Chondrocyte (in vitro differentiated cells): ENCODE data around the gene RXRA. TPM values are rescaled to one million over a fixed set of nuclear protein-coding genes. Genes with fewer than 3 reads are reported as not detected.

Experiments used
- DNase-seq: peaks from one replicate; pipeline ENCODE4 v3.0.0; 2021; ENCODE audit warnings: mixed read lengths, low spot score
- H3K27ac Mint-ChIP-seq: one replicate; pipeline ENCODE4 v1.8.0; 2021; ENCODE audit warnings: mild to moderate bottlenecking, moderate library complexity, mixed read lengths; ENCODE audit not compliant: unreplicated experiment
- H3K27me3 Mint-ChIP-seq: 2 replicates; pipeline ENCODE4 v1.8.0; 2021; ENCODE audit warnings: low read depth, mixed read lengths
- H3K36me3 Mint-ChIP-seq: 2 replicates; pipeline ENCODE4 v1.8.0; 2021; ENCODE audit warnings: low read depth, mixed read lengths
- H3K4me1 Mint-ChIP-seq: 2 replicates; pipeline ENCODE4 v1.8.0; 2021; ENCODE audit warnings: low read depth, mild to moderate bottlenecking, mixed read lengths
- H3K4me3 Mint-ChIP-seq: one replicate; pipeline ENCODE4 v1.8.0; 2021; ENCODE audit warnings: mild to moderate bottlenecking, moderate library complexity, mixed read lengths; ENCODE audit not compliant: unreplicated experiment
- H3K9me3 Mint-ChIP-seq: 2 replicates; pipeline ENCODE4 v1.8.0; 2021; ENCODE audit warnings: low read depth, mixed read lengths
- total RNA-seq: library from RNA; stranded (reverse); gene quantifications from 3 replicates; pipeline ENCODE4 v1.2.1, GENCODE V29; 2021
- TF ChIP-seq, protein P1 (sequence below): fragments of 200-600 bp; sonication (generic); IDR thresholded peaks from 2 replicates; pipeline ENCODE4 v1.5.0; 2021; ENCODE audit warnings: antibody characterized with exemption, mild to moderate bottlenecking, moderate library complexity

The RXRA gene
- total RNA-seq, 1 donor from 2014 or later = 27.3 TPM

DNA sequence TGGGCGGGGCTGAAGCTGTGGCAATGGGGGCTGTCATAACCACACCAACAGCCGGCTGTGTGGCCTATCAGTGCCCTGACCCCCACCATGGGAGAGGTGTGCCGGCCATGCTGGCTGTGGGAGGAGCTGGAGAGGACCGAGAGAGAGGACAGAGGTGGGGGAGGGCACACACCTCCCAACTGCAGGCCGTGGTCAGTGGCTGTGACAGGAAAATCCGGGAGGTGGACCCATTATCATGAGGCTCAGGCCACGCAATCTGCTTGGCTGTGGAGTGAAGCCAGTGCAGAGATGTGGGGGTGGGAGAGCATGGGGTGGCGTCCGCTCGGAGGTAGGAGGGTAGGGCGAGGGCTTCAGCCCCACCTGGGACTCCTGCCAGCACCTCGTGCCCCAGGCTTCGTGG is 136.1 kb downstream of the RXRA start:
- H3K36me3 Mint-ChIP-seq = no peaks in the 10 kb centered on the region
- TF ChIP-seq, protein P1, sequence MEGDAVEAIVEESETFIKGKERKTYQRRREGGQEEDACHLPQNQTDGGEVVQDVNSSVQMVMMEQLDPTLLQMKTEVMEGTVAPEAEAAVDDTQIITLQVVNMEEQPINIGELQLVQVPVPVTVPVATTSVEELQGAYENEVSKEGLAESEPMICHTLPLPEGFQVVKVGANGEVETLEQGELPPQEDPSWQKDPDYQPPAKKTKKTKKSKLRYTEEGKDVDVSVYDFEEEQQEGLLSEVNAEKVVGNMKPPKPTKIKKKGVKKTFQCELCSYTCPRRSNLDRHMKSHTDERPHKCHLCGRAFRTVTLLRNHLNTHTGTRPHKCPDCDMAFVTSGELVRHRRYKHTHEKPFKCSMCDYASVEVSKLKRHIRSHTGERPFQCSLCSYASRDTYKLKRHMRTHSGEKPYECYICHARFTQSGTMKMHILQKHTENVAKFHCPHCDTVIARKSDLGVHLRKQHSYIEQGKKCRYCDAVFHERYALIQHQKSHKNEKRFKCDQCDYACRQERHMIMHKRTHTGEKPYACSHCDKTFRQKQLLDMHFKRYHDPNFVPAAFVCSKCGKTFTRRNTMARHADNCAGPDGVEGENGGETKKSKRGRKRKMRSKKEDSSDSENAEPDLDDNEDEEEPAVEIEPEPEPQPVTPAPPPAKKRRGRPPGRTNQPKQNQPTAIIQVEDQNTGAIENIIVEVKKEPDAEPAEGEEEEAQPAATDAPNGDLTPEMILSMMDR = no peak
- DNase-seq = no peak
- peak overlapping the region; percentile 27 for H3K27ac Mint-ChIP-seq
- H3K9me3 Mint-ChIP-seq = no peaks in the 10 kb centered on the region
- H3K4me3 Mint-ChIP-seq = no peak overlapping the region
- H3K27me3 Mint-ChIP-seq = no peaks in the 10 kb centered on the region
- peaks cover 21% of the 10 kb centered on the region for H3K4me1 Mint-ChIP-seq

DNA sequence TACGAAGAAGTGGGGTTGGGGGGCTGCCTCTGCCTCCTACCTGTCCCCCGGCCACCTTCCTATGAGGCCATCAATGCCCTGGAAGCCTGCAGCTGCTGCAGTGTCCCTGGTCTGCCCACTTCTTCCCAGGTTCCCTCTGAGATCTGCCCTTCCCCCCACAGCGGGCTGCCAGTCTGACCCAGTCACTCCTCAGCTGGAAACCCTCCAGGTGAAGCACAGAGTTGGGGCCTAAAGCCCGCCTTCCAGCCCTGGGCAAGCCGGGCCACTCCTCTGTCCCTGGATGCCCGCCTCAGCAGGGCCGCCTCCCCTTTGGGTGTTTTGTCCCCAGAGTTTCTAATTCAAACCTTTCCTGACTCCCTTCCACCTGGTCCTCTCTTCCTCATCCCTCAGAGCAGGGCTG is 137.0 kb downstream of the RXRA start:
- no peak for DNase-seq
- Mint-ChIP-seq H3K4me3 (no peak overlapping the region), H3K9me3 (no peaks in the 10 kb centered on the region), H3K27ac (no peak overlapping the region), H3K36me3 (no peaks in the 10 kb centered on the region), H3K27me3 (no peaks in the 10 kb centered on the region), H3K4me1 (peaks cover 13% of the 10 kb centered on the region)
- TF ChIP-seq, protein P1 = no peak

DNA sequence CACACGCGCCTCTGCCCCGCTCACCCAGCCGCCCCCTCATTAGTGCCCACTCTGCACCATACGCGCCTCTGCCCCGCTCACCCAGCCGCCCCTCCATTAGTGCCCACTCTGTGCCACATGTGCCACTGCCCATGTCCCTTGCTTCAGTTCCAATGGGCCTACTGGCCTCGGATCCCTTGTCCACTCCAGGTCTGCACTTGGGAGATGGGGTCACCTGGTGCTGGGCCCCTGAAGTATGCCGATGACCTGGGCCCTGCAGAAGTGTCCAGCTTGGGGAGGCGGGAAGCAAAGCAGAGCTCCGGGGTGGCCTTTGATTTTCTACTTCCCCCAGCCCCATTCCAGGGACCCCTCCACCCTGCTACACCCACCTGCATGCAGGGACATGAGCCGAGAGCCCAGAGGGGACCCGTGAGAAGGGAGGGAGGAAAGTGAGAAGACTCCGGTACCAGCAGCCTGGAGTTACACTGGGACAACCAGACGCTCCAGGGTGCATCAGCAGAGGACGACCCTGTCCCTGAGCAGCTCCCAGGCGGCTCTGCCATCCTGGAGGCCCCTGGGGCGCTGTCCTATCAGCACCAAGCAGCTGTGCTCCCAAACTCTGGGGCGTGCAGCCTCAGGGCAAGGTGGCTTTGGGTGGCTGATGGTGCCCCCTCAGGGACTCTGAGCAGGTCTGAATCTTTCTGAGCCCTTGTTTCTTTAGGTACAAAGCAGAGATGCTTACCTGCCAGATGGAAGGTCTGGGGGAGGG is 140.8 kb downstream of the RXRA start:
- TF ChIP-seq, protein P1 = no peak
- Mint-ChIP-seq H3K27me3 (no peaks in the 10 kb centered on the region), H3K36me3 (no peaks in the 10 kb centered on the region), H3K4me1 (no peaks in the 10 kb centered on the region), H3K27ac (no peak overlapping the region), H3K4me3 (no peak overlapping the region), H3K9me3 (no peaks in the 10 kb centered on the region)
- no peak for DNase-seq

- H3K36me3 Mint-ChIP-seq = no peaks in the 10 kb centered on the region
- H3K9me3 Mint-ChIP-seq = no peaks in the 10 kb centered on the region
- H3K27me3 Mint-ChIP-seq = no peaks in the 10 kb centered on the region
- peaks cover 3% of the 10 kb centered on the region for H3K4me1 Mint-ChIP-seq
- no peak overlapping the region for H3K4me3 Mint-ChIP-seq
- TF ChIP-seq, protein P1 = no peak
- no peak overlapping the region for H3K27ac Mint-ChIP-seq
- no peak for DNase-seq
Observed at GRCh38 chr9:134468358-134468757, 142.1 kb downstream of the RXRA start.

DNA sequence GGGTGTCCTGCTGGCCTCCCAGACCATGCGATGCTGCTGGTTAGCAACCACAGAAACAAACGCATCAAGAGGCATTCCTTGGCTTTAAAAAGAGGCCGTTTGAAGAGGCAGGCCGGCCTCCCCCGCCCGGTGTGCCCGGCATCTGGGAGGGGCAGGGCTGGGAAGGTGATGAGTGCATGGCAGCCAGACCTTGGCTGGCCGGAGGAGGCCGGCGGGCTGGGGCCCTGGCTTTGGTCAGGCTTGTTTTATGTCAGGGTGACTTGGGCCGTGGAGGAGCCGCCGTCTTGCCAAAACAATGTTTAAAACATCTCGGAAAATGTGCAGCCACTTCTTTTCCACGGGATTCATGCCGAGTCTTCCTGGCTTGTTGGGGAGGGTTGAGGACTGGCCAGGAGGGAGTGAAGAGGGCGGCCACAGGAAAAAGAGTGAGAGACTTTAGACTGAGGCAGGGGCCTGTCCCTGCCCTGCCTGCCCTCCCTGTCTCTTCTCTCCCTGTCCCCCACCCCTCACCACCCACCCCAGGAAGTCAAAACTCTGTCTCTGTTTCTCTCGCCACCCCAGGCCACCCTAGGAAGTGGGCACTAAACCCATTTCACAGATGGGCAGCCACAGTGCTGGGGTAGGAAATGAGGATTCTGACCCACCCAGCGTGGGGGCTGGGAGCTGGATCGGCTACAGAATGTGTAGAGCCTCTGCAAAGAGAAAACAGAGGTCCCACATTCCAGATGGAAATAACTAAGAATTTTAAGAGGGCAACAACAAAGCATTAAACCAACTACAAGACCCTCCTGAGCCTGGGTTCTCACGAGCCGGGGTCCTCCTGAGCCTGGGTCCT is 143.0 kb downstream of the RXRA start:
- no peak for DNase-seq
- Mint-ChIP-seq H3K27me3 (no peaks in the 10 kb centered on the region), H3K4me1 (peaks cover 12% of the 10 kb centered on the region), H3K36me3 (no peaks in the 10 kb centered on the region), H3K27ac (no peak overlapping the region), H3K4me3 (no peak overlapping the region), H3K9me3 (no peaks in the 10 kb centered on the region)
- TF ChIP-seq, protein P1 = no peak
